AG10803 (cell line): ENCODE results near the gene WDR45B.

ENCODE experiments used
- DNase-seq: peaks from one replicate; pipeline ENCODE4 v3.0.0; 2010; ENCODE audit warnings: low read depth
- H3K4me3 ChIP-seq: 2 replicates; pipeline ENCODE4 v1.5.1; 2011; ENCODE audit warnings: mild to moderate bottlenecking, low read length, control low read depth
- TF ChIP-seq, protein P1 (sequence below): conservative IDR thresholded peaks from 2 replicates; pipeline ENCODE4 v1.5.1; 2011; ENCODE audit warnings: mild to moderate bottlenecking, low read length, control low read depth, inconsistent platforms

The WDR45B gene

DNA sequence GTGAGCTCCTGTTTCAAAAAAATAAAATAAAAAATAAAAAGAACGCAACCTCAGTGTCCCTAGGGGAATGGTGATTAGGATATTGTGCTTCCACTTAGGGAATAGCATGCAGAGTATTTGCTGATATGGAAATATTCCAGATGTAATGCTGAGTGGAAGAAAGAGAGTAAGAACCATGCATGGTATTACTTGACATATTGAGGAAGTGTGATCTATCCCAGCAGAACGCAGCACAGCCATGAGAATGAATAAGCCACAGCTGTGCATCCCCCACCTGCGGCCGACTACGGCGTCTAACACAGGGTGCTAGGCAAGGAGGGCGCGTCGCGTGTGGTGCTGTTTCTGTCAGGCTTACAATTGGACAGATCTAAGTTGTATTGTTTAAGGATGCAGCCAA lies 79.2 kb downstream of the WDR45B start:
- TF ChIP-seq, protein P1, sequence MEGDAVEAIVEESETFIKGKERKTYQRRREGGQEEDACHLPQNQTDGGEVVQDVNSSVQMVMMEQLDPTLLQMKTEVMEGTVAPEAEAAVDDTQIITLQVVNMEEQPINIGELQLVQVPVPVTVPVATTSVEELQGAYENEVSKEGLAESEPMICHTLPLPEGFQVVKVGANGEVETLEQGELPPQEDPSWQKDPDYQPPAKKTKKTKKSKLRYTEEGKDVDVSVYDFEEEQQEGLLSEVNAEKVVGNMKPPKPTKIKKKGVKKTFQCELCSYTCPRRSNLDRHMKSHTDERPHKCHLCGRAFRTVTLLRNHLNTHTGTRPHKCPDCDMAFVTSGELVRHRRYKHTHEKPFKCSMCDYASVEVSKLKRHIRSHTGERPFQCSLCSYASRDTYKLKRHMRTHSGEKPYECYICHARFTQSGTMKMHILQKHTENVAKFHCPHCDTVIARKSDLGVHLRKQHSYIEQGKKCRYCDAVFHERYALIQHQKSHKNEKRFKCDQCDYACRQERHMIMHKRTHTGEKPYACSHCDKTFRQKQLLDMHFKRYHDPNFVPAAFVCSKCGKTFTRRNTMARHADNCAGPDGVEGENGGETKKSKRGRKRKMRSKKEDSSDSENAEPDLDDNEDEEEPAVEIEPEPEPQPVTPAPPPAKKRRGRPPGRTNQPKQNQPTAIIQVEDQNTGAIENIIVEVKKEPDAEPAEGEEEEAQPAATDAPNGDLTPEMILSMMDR: no peak
- no peak overlapping the region for H3K4me3 ChIP-seq
- DNase-seq: no peak

DNA sequence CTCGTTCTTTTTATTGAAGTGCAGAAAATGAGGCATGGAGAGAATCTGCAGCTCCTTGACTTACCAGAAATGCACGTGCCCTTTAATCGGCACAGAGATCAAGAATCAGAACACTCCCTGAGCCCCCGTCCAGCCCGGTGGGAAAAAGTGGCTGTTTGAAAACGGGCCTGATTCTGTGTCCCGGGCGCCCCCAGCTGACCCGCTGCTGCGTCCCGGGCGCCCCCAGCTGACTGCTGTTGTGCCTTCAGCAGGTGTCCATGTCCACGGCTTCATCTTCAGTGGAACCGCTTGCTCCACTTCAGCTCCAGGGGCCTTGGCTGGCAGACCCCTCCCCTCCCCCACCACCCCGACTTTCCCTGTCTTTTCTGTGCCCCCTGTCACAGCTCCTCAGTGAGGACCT lies 81.0 kb downstream of the WDR45B start:
- DNase-seq: no peak
- TF ChIP-seq, protein P1: no peak
- no peak overlapping the region for H3K4me3 ChIP-seq

DNA sequence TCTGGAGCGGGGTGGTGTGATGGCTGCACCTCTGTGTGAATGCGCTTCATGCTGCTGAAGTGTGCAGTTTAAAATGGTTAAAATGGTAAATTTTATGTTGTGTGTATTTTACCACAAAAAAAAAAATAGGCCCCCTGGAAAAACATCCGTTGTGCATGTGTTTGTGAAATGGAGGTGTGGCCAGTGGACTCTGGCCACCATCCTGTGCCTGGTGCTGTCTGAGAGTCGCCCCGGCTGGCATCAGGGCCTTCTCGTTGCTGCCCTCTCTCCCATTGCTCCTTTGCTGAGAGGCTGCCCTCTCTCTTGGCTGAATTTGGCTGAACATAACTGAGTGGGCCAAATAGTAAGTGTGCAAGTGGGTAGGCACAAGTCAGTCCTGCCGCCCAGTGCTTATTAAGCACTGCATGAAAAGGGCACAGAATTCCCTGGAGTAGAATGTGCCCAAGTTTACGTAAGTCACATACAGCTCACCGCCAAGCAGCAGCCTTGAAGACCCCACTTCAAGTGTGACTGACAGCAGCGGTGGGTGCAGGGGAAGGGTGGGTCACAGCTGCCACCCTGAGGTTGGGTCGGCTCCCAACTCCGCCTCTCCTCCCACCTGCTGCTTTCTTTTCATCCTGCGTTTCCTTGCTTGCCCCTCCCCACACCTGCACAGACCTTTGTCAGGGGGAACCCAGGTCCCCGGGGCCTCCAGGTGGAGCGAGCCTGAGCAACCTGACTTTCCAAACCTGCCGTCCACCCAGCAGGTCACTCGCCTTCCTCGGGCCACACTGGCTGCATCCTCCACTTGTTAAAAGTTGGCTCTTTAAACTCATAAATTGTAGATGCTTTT lies 81.9 kb downstream of the WDR45B start:
- TF ChIP-seq, protein P1: no peak
- no peak overlapping the region for H3K4me3 ChIP-seq
- DNase-seq: no peak

DNA sequence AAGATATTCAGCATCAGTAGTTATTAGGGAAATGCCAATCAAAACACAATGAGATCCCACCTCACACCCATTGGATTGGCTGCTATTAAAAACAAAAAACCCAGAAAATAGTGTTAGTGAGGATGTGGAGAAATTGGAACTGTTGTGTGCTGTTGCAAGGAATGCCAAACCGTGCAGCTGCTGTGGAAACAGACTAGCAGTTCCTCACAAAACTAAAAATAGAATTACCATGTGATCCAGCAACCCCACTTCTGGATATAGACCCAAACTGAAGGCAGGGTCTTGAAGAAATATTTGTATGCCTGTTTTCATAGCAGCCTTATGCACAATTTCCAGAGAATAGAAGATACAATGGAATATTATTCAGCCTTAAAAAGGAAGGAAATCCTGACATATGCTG lies 82.7 kb downstream of the WDR45B start:
- DNase-seq: peak; percentile 24
- no peak overlapping the region for H3K4me3 ChIP-seq

More for the DNA sequence above, 82.7 kb downstream of the WDR45B start:
- TF ChIP-seq, protein P1: no peak
